ENCODE measurements around the gene RALGAPA2. TPM values are rescaled to one million over a fixed set of nuclear protein-coding genes. Genes with fewer than 3 reads are reported as not detected.

The RALGAPA2 gene
- total RNA-seq, 3 donors from 2014 or later: 34.6 to 74.1 (median 46.0) TPM

- H3K4me1 ChIP-seq: no peaks in the 10 kb centered on the region
- TF ChIP-seq POLR2A (IDR thresholded peaks at IDR 0.05) (no peak), POLR2AphosphoS5 (IDR thresholded peaks at IDR 0.05) (no peak), CTCF (IDR thresholded peaks at IDR 0.05) (no peak)
- no peaks in the 10 kb centered on the region for H3K9me3 ChIP-seq
- no peak overlapping the region for H3K4me3 ChIP-seq
- H3K27ac ChIP-seq: no peak overlapping the region
- H3K36me3 ChIP-seq: no peaks in the 10 kb centered on the region
- H3K27me3 ChIP-seq: no peaks in the 10 kb centered on the region
- no peak for DNase-seq (ENCODE audit: low spot score in 2 of 2)
- intact Hi-C loops (cut with DNase I; ENCODE audit: low total_unique reads): no loop called here
Observed at GRCh38 chr20:20495729-20496503, 216.5 kb downstream of the RALGAPA2 start.

GRCh38 chr20:20493701-20494100, 218.7 kb downstream of the RALGAPA2 start:
- intact Hi-C loops (cut with DNase I; ENCODE audit: low total_unique reads): no loop called here
- TF ChIP-seq POLR2AphosphoS5 (IDR thresholded peaks at IDR 0.05) (no peak), POLR2A (IDR thresholded peaks at IDR 0.05) (no peak), CTCF (IDR thresholded peaks at IDR 0.05) (no peak)
- H3K36me3 ChIP-seq: no peaks in the 10 kb centered on the region
- H3K4me1 ChIP-seq: no peaks in the 10 kb centered on the region
- H3K27me3 ChIP-seq: no peaks in the 10 kb centered on the region
- H3K27ac ChIP-seq: no peak overlapping the region
- no peaks in the 10 kb centered on the region for H3K9me3 ChIP-seq
- H3K4me3 ChIP-seq: no peak overlapping the region
- DNase-seq (ENCODE audit: low spot score in 2 of 2): no peak

- H3K4me1 ChIP-seq: no peaks in the 10 kb centered on the region
- H3K4me3 ChIP-seq: no peak overlapping the region
- H3K27ac ChIP-seq: no peak overlapping the region
- no peak for DNase-seq (ENCODE audit: low spot score in 2 of 2)
- H3K9me3 ChIP-seq: no peaks in the 10 kb centered on the region
- TF ChIP-seq CTCF (IDR thresholded peaks at IDR 0.05) (no peak), POLR2AphosphoS5 (IDR thresholded peaks at IDR 0.05) (no peak), POLR2A (IDR thresholded peaks at IDR 0.05) (no peak)
- H3K27me3 ChIP-seq: no peaks in the 10 kb centered on the region
- H3K36me3 ChIP-seq: no peaks in the 10 kb centered on the region
- intact Hi-C loops (cut with DNase I; ENCODE audit: low total_unique reads): no loop called here
Observed at GRCh38 chr20:20492521-20493332, 219.7 kb downstream of the RALGAPA2 start.

- Histone ChIP-seq H3K4me3 (no peak overlapping the region), H3K27me3 (no peaks in the 10 kb centered on the region), H3K27ac (no peak overlapping the region), H3K36me3 (no peaks in the 10 kb centered on the region), H3K4me1 (no peaks in the 10 kb centered on the region), H3K9me3 (no peaks in the 10 kb centered on the region)
- no peak for TF ChIP-seq POLR2AphosphoS5 (IDR thresholded peaks at IDR 0.05)
- TF ChIP-seq POLR2A (IDR thresholded peaks at IDR 0.05): no peak
- TF ChIP-seq CTCF (IDR thresholded peaks at IDR 0.05): no peak
- intact Hi-C loops (cut with DNase I; ENCODE audit: low total_unique reads): no loop called here
- DNase-seq (ENCODE audit: low spot score in 2 of 2): no peak
Observed at GRCh38 chr20:20491784-20492264, 220.6 kb downstream of the RALGAPA2 start.

Measured in breast epithelium (tissue), 4 donors.